HFFc6 (cell line): ENCODE results near the gene SCN7A. TPM values are rescaled to one million over a fixed set of nuclear protein-coding genes. Genes with fewer than 3 reads are reported as not detected.
"Not testable (repeated sequence)": the region's sequence is repeated elsewhere in the genome, so short reads cannot be mapped to it uniquely, and the experiment has no call there.

ENCODE experiments used
- DNase-seq: peaks from one replicate; pipeline ENCODE4 v3.0.0-alpha.2; 2018
- H3K27ac Mint-ChIP-seq: 2 replicates; pipeline ENCODE4 v1.8.0; 2020; ENCODE audit warnings: mild to moderate bottlenecking, mixed read lengths
- H3K27me3 Mint-ChIP-seq: 2 replicates; pipeline ENCODE4 v1.8.0; 2021; ENCODE audit warnings: mild to moderate bottlenecking, moderate library complexity, mixed read lengths; ENCODE audit not compliant: insufficient read depth
- H3K36me3 Mint-ChIP-seq: 2 replicates; pipeline ENCODE4 v1.8.0; 2021; ENCODE audit warnings: low read depth, mixed read lengths
- H3K4me1 Mint-ChIP-seq: 2 replicates; pipeline ENCODE4 v1.8.0; 2020; ENCODE audit warnings: low read depth, mixed read lengths
- H3K4me3 Mint-ChIP-seq: 2 replicates; pipeline ENCODE4 v1.8.0; 2020; ENCODE audit warnings: mild to moderate bottlenecking, moderate library complexity, mixed read lengths
- H3K9me3 Mint-ChIP-seq: 2 replicates; pipeline ENCODE4 v1.8.0; 2020; ENCODE audit warnings: mild to moderate bottlenecking, mixed read lengths
- CTCF ChIP-seq: fragments of 200-600 bp; sonication (generic); IDR thresholded peaks from 2 replicates; pipeline ENCODE4 v1.5.0; 2021; ENCODE audit warnings: antibody characterized with exemption, mild to moderate bottlenecking
- total RNA-seq, 6 experiments: library from RNA; stranded (reverse); fragmentation: NEBNext Ultra II Directional; extraction: Animal tissue kit (Norgen Biotek cat#: 25700); gene quantifications; 2 replicates in 1 of 6; 3 replicates in 5 of 6; pipeline ENCODE4 v1.2.3, GENCODE V29; 2021

Gene SCN7A
- total RNA-seq, 6 experiments from 2014 or later, result 0.02 to 0.05 TPM; not detected in 4

GRCh38 chr2:166468124-166469024 lies 25.7 kb downstream of the SCN7A start:
- Mint-ChIP-seq H3K4me3 (no peak overlapping the region), H3K4me1 (peaks cover under 1% of the 10 kb centered on the region; the same call in 1 of the 2 replicates), H3K9me3 (no peaks in the 10 kb centered on the region), H3K27ac (no peak overlapping the region), H3K27me3 (no peaks in the 10 kb centered on the region), H3K36me3 (no peaks in the 10 kb centered on the region)
- no peak for DNase-seq
- TF ChIP-seq CTCF, result no peak

GRCh38 chr2:166464187-166464586 lies 29.9 kb downstream of the SCN7A start:
- no peak overlapping the region for H3K4me3 Mint-ChIP-seq
- H3K36me3 Mint-ChIP-seq, result no peaks in the 10 kb centered on the region
- no peaks in the 10 kb centered on the region for H3K27me3 Mint-ChIP-seq
- no peak overlapping the region for H3K27ac Mint-ChIP-seq
- no peak for DNase-seq
- H3K4me1 Mint-ChIP-seq, result peaks cover 6% of the 10 kb centered on the region; the same call in 1 of the 2 replicates
- no peaks in the 10 kb centered on the region for H3K9me3 Mint-ChIP-seq
- TF ChIP-seq CTCF, result no peak

DNA sequence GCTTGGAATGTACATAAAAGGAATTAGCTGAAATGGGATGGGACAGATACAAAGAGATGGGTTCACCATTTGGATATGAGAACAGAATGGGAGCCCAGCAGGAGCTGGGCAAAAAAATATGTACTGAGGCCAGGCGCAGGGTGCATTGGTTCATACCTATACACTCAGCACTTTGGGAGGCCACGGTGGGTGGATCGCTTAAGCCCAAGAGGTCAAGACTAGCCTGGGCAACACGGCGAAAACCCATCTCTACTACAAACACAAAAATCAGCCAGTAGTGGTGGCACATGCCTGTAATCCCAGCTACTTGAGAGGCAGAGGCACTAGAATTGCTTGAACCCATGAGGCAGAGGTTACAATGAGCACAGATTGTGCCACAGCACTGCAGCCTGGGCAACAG lies 30.4 kb downstream of the SCN7A start:
- H3K27me3 Mint-ChIP-seq, result no peaks in the 10 kb centered on the region
- H3K27ac Mint-ChIP-seq, result no peak overlapping the region

GRCh38 chr2:166458674-166459073 lies 35.4 kb downstream of the SCN7A start:
- no peak for DNase-seq
- peaks cover 6% of the 10 kb centered on the region; the same call in 1 of the 2 replicates for H3K4me1 Mint-ChIP-seq
- no peak for TF ChIP-seq CTCF
- no peak overlapping the region for H3K27ac Mint-ChIP-seq
- H3K36me3 Mint-ChIP-seq, result no peaks in the 10 kb centered on the region
- H3K27me3 Mint-ChIP-seq, result no peaks in the 10 kb centered on the region; the same call in 1 of the 2 replicates
- H3K4me3 Mint-ChIP-seq, result no peak overlapping the region
- no peaks in the 10 kb centered on the region for H3K9me3 Mint-ChIP-seq

More for the DNA sequence above, 30.4 kb downstream of the SCN7A start:
- Mint-ChIP-seq H3K4me3 (no peak overlapping the region), H3K4me1 (peaks cover 6% of the 10 kb centered on the region; the same call in 1 of the 2 replicates), H3K36me3 (no peaks in the 10 kb centered on the region), H3K9me3 (no peaks in the 10 kb centered on the region)
- TF ChIP-seq CTCF, result no peak
- DNase-seq, result no peak

- H3K36me3 Mint-ChIP-seq, H3K9me3 Mint-ChIP-seq, H3K4me1 Mint-ChIP-seq, H3K27me3 Mint-ChIP-seq, H3K4me3 Mint-ChIP-seq, H3K27ac Mint-ChIP-seq, DNase-seq: not testable (repeated sequence)
Observed at GRCh38 chr2:166455823-166456222, 38.2 kb downstream of the SCN7A start.

DNA sequence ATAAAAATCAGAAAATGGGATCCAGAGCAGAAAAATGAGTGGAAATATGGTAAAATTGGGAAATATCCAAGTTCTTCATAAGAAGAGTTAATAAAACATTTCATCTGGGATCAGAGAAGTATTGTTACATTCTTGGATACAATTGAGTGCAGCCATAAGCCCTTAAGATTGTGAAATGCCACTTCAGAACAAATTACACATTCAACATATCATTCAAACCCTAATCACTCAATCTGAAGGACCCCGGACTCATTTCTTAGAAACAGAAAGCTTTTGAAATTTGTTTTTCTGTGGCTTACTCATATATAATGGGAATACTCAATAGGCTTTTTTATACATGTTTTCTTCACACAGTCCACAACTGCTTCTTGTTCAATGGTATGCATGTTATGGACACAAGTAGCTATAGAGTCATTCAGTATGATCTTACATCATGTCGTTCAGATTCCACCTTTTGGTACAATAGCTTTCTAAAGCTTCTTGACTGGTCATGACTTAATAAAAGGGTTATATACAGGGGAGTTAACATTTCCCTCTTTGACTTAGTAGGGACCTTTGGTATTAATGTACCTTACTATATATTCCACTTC lies 39.9 kb downstream of the SCN7A start:
- H3K4me1 Mint-ChIP-seq, result no peaks in the 10 kb centered on the region
- no peak for TF ChIP-seq CTCF
- H3K36me3 Mint-ChIP-seq, result no peaks in the 10 kb centered on the region
- no peak overlapping the region for H3K4me3 Mint-ChIP-seq
- H3K27me3 Mint-ChIP-seq, result no peaks in the 10 kb centered on the region; the same call in 1 of the 2 replicates
- no peak for DNase-seq
- H3K9me3 Mint-ChIP-seq, result no peaks in the 10 kb centered on the region
- no peak overlapping the region for H3K27ac Mint-ChIP-seq
